Astrocyte (in vitro differentiated cells and primary cell): ENCODE data around the gene CACNA1E. TPM values are rescaled to one million over a fixed set of nuclear protein-coding genes. Genes with fewer than 3 reads are reported as not detected.

ENCODE experiments used
- DNase-seq: peaks from one replicate; pipeline ENCODE4 v3.0.0-alpha.2; 2010; ENCODE audit warnings: low read depth
- FAIRE-seq: peaks from 2 replicates; lab custom pipeline; 2011; peaks lifted over from hg19 to GRCh38; lab: Jason Lieb, UNC
- H2AFZ ChIP-seq: 2 replicates; pipeline ENCODE4 v1.6.0; 2012; ENCODE audit warnings: low read depth, low read length, inconsistent platforms
- H3K27ac ChIP-seq: 2 replicates; pipeline ENCODE4 v1.5.1; 2011; ENCODE audit warnings: low read depth, low read length, inconsistent platforms
- H3K27me3 ChIP-seq: 2 replicates; pipeline ENCODE4 v1.6.0; 2011; ENCODE audit warnings: low read length, inconsistent platforms; ENCODE audit not compliant: insufficient read depth
- H3K36me3 ChIP-seq: 2 replicates; pipeline ENCODE4 v1.5.1; 2011; ENCODE audit warnings: low read length, inconsistent platforms; ENCODE audit not compliant: insufficient read depth
- H3K4me1 ChIP-seq: 2 replicates; pipeline ENCODE4 v1.5.1; 2011; ENCODE audit warnings: low read length, inconsistent platforms; ENCODE audit not compliant: insufficient read depth
- H3K4me2 ChIP-seq: 2 replicates; pipeline ENCODE4 v1.6.0; 2012; ENCODE audit warnings: low read length, inconsistent platforms
- H3K4me3 ChIP-seq: 2 replicates; pipeline ENCODE4 v1.5.1; 2011; ENCODE audit warnings: low read depth, mild to moderate bottlenecking, low read length, inconsistent platforms; ENCODE audit not compliant: insufficient read depth
- H3K79me2 ChIP-seq: 2 replicates; pipeline ENCODE4 v1.6.0; 2012; ENCODE audit warnings: mild to moderate bottlenecking, low read length, inconsistent platforms; ENCODE audit not compliant: insufficient read depth
- H3K9ac ChIP-seq: 2 replicates; pipeline ENCODE4 v1.6.0; 2012; ENCODE audit warnings: mild to moderate bottlenecking, low read length, inconsistent platforms
- H3K9me3 ChIP-seq: 2 replicates; pipeline ENCODE4 v1.5.1; 2012; ENCODE audit warnings: low read depth, mild to moderate bottlenecking, low read length, inconsistent platforms; ENCODE audit not compliant: insufficient read depth
- H4K20me1 ChIP-seq: 2 replicates; pipeline ENCODE4 v1.6.0; 2012; ENCODE audit warnings: low read length, inconsistent platforms; ENCODE audit not compliant: insufficient read depth
- H3K27ac Mint-ChIP-seq: one replicate; pipeline ENCODE4 v1.8.0; 2021; ENCODE audit warnings: mild to moderate bottlenecking, mixed read lengths; ENCODE audit not compliant: unreplicated experiment
- H3K27me3 Mint-ChIP-seq: one replicate; pipeline ENCODE4 v1.8.0; 2021; ENCODE audit warnings: low read depth, mixed read lengths; ENCODE audit not compliant: unreplicated experiment
- H3K36me3 Mint-ChIP-seq: one replicate; pipeline ENCODE4 v1.8.0; 2021; ENCODE audit warnings: low read depth, mixed read lengths; ENCODE audit not compliant: unreplicated experiment
- H3K4me1 Mint-ChIP-seq: one replicate; pipeline ENCODE4 v1.8.0; 2021; ENCODE audit warnings: low read depth, mixed read lengths; ENCODE audit not compliant: unreplicated experiment
- H3K4me3 Mint-ChIP-seq: one replicate; pipeline ENCODE4 v1.8.0; 2021; ENCODE audit warnings: mild to moderate bottlenecking, moderate library complexity, mixed read lengths; ENCODE audit not compliant: unreplicated experiment
- H3K9me3 Mint-ChIP-seq: one replicate; pipeline ENCODE4 v1.8.0; 2021; ENCODE audit warnings: mild to moderate bottlenecking, mixed read lengths; ENCODE audit not compliant: unreplicated experiment
- EZH2 ChIP-seq: IDR thresholded peaks from 2 replicates; pipeline ENCODE4 v1.6.1; 2012; ENCODE audit warnings: mild to moderate bottlenecking, low read length, inconsistent platforms; ENCODE audit not compliant: insufficient read depth
- total RNA-seq: library from RNA; stranded (reverse); gene quantifications from 2 replicates; pipeline ENCODE4 v1.2.1, GENCODE V29; 2021
- TF ChIP-seq, protein P1 (sequence below): IDR thresholded peaks from 2 replicates; pipeline ENCODE4 v1.5.1; 2011; ENCODE audit warnings: low read depth, mild to moderate bottlenecking, inconsistent platforms, low read length, moderate library complexity; ENCODE audit not compliant: insufficient read depth

CACNA1E gene
- total RNA-seq, 1 donor from 2014 or later = 0.07 TPM

DNA sequence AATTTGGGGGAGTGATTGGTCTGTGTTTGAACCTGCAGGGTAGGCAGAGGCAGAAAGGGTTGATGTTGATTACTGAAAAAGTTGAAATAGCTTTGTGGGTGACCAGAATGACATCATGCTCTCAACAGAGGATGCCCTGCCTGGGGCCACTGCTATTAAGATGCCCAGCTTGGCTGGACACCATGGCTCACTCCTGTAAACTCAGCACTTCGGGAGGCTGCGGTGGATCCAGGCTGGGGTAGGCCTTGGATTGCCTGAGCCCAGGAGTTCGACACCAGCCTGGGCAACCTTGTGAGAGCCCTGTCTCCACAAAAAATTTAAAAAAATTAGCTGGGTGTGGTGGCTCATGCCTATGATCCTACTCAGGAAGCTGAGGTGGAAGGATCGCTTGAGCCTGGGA, 42.8 kb upstream of the CACNA1E start:
- no peak overlapping the region for H3K27ac ChIP-seq
- DNase-seq = no peak
- H3K9me3 ChIP-seq = no peaks in the 10 kb centered on the region
- peaks cover 9% of the 10 kb centered on the region for H3K27me3 Mint-ChIP-seq
- H3K27ac Mint-ChIP-seq = no peak overlapping the region
- no peaks in the 10 kb centered on the region for H4K20me1 ChIP-seq
- H3K4me3 ChIP-seq = no peak overlapping the region
- no peaks in the 10 kb centered on the region for H3K27me3 ChIP-seq
- H3K4me1 ChIP-seq = no peaks in the 10 kb centered on the region
- no peaks in the 10 kb centered on the region for H3K36me3 ChIP-seq
- H3K79me2 ChIP-seq = no peaks in the 10 kb centered on the region
- H3K9ac ChIP-seq = no peak overlapping the region
- no peaks in the 10 kb centered on the region for H3K9me3 Mint-ChIP-seq
- no peak overlapping the region for H2AFZ ChIP-seq
- H3K36me3 Mint-ChIP-seq = no peaks in the 10 kb centered on the region
- no peak for FAIRE-seq
- TF ChIP-seq, protein P1, sequence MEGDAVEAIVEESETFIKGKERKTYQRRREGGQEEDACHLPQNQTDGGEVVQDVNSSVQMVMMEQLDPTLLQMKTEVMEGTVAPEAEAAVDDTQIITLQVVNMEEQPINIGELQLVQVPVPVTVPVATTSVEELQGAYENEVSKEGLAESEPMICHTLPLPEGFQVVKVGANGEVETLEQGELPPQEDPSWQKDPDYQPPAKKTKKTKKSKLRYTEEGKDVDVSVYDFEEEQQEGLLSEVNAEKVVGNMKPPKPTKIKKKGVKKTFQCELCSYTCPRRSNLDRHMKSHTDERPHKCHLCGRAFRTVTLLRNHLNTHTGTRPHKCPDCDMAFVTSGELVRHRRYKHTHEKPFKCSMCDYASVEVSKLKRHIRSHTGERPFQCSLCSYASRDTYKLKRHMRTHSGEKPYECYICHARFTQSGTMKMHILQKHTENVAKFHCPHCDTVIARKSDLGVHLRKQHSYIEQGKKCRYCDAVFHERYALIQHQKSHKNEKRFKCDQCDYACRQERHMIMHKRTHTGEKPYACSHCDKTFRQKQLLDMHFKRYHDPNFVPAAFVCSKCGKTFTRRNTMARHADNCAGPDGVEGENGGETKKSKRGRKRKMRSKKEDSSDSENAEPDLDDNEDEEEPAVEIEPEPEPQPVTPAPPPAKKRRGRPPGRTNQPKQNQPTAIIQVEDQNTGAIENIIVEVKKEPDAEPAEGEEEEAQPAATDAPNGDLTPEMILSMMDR = no peak
- TF ChIP-seq EZH2 = no peak
- no peak overlapping the region for H3K4me2 ChIP-seq
- H3K4me3 Mint-ChIP-seq = no peak overlapping the region
- H3K4me1 Mint-ChIP-seq = peaks cover 12% of the 10 kb centered on the region

DNA sequence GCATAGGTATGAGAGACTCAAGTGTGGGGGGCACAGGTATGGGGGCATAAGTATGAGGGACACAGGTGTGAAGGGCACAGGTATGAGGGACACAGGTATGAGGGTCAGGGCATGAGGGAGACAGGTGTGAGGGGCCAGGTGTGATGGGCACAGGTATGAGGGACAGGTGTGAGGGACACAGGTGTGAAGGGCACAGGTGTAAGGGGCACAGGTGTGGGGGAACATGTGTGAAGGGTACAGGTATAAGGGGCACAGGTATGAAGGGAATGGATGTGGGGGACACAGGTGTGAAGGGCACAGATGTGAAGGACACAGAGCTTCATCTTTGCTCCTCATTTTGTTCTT, 41.2 kb upstream of the CACNA1E start:
- Histone ChIP-seq H3K79me2 (no peaks in the 10 kb centered on the region), H3K9ac (no peak overlapping the region), H3K4me1 (no peaks in the 10 kb centered on the region), H3K27me3 (no peaks in the 10 kb centered on the region), H4K20me1 (no peaks in the 10 kb centered on the region), H3K36me3 (no peaks in the 10 kb centered on the region), H3K27ac (no peak overlapping the region), H2AFZ (no peak overlapping the region), H3K4me2 (no peak overlapping the region), H3K9me3 (no peaks in the 10 kb centered on the region), H3K4me3 (no peak overlapping the region)
- Mint-ChIP-seq H3K9me3 (peaks cover 3% of the 10 kb centered on the region), H3K27ac (no peak overlapping the region), H3K4me1 (peaks cover 12% of the 10 kb centered on the region), H3K4me3 (no peak overlapping the region), H3K36me3 (no peaks in the 10 kb centered on the region), H3K27me3 (peaks cover 9% of the 10 kb centered on the region)
- no peak for TF ChIP-seq EZH2
- TF ChIP-seq, protein P1 = no peak
- DNase-seq (no peak), FAIRE-seq (no peak)

DNA sequence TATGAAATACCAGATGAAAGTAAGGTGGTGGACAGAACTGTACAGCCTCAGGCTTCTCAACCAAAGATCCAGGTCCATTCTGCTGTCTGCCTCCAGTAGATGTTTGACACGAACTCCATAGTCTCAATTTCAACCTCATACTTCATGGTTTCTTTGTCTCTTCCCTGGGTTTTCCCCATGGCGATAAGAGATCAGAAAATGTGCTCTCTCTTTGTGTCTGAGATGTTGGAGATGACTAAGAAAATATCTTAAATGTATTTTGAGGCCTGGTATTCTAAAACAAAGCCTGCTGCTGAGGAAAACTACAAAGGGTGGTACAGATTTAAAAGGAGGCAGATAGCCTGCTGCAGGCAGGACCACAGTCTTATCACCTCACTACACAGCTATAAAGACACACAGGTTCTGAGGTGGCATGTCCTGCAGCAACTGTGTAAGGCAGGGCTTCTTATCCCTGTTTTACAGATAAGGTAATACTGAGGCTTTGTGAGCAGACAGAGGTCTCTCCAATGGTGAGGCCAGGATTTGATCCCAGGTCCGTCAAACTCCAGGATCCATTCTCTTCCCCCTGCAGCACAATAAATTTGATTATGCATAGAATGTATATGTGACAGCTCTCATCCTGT, 40.0 kb upstream of the CACNA1E start:
- no peak overlapping the region for H3K4me3 ChIP-seq
- TF ChIP-seq, protein P1 = no peak
- no peak for TF ChIP-seq EZH2
- H3K27ac ChIP-seq = no peak overlapping the region
- no peaks in the 10 kb centered on the region for H3K79me2 ChIP-seq
- no peak overlapping the region for H3K9ac ChIP-seq
- Mint-ChIP-seq H3K27ac (no peak overlapping the region), H3K9me3 (peaks cover 8% of the 10 kb centered on the region), H3K4me1 (peaks cover 12% of the 10 kb centered on the region), H3K4me3 (no peak overlapping the region), H3K27me3 (no peaks in the 10 kb centered on the region), H3K36me3 (no peaks in the 10 kb centered on the region)
- DNase-seq = no peak
- no peaks in the 10 kb centered on the region for H4K20me1 ChIP-seq
- no peaks in the 10 kb centered on the region for H3K9me3 ChIP-seq
- no peaks in the 10 kb centered on the region for H3K27me3 ChIP-seq
- no peak overlapping the region for H2AFZ ChIP-seq
- no peak overlapping the region for H3K4me2 ChIP-seq
- H3K36me3 ChIP-seq = no peaks in the 10 kb centered on the region
- no peak for FAIRE-seq
- H3K4me1 ChIP-seq = no peaks in the 10 kb centered on the region
